Keratinocyte (primary cell): ENCODE results near the gene SLK. TPM values are rescaled to one million over a fixed set of nuclear protein-coding genes. Genes with fewer than 3 reads are reported as not detected.

Source experiments
- DNase-seq: peaks from one replicate; pipeline ENCODE4 v3.0.0-alpha.2; 2011; ENCODE audit warnings: low read depth, missing footprints, low spot score
- FAIRE-seq: peaks from 2 replicates; lab custom pipeline; 2011; peaks lifted over from hg19 to GRCh38; lab: Jason Lieb, UNC
- H2AFZ ChIP-seq: 2 replicates; pipeline ENCODE4 v1.6.0; 2012; ENCODE audit warnings: low read length, control low read depth, inconsistent platforms; ENCODE audit not compliant: control insufficient read depth
- H3K27ac ChIP-seq: 2 replicates; pipeline ENCODE4 v1.5.1; 2011; ENCODE audit warnings: low read length; ENCODE audit not compliant: control insufficient read depth, insufficient read depth
- H3K27me3 ChIP-seq: 3 replicates; pipeline ENCODE4 v1.6.0; 2011; ENCODE audit warnings: low read length; ENCODE audit not compliant: control insufficient read depth, insufficient read depth; ENCODE audit errors: extremely low read depth
- H3K36me3 ChIP-seq, 2 experiments: 2 replicates in 1 of 2; 3 replicates in 1 of 2; pipeline ENCODE4 v1.5.1; 2011; ENCODE audit warnings: low read length in 2 of 2, mild to moderate bottlenecking in 1 of 2; ENCODE audit not compliant: control insufficient read depth in 2 of 2, insufficient read depth in 2 of 2; ENCODE audit errors: extremely low read depth in 1 of 2
- H3K4me1 ChIP-seq: 3 replicates; pipeline ENCODE4 v1.5.1; 2011; ENCODE audit warnings: low read length; ENCODE audit not compliant: control insufficient read depth, insufficient read depth; ENCODE audit errors: extremely low read depth
- H3K4me2 ChIP-seq: 3 replicates; pipeline ENCODE4 v1.6.0; 2011; ENCODE audit warnings: low read depth, low read length; ENCODE audit not compliant: control insufficient read depth, insufficient read depth; ENCODE audit errors: extremely low read depth
- H3K4me3 ChIP-seq, 3 experiments: fragments of 200-600 bp in 1 of 3; sonication (generic) in 1 of 3; 2 replicates in 2 of 3; 3 replicates in 1 of 3; pipeline ENCODE4 v1.5.1; 2011 to 2016; ENCODE audit warnings: low read length in 3 of 3, mild to moderate bottlenecking in 3 of 3, control low read depth in 2 of 3, inconsistent platforms in 1 of 3, low read depth in 1 of 3, mixed read lengths in 1 of 3, mixed run types in 1 of 3, moderate library complexity in 1 of 3; ENCODE audit not compliant: control insufficient read depth in 2 of 3, insufficient read depth in 2 of 3; ENCODE audit errors: extremely low read depth in 1 of 3
- H3K79me2 ChIP-seq: 2 replicates; pipeline ENCODE4 v1.6.0; 2012; ENCODE audit warnings: low read length; ENCODE audit not compliant: control insufficient read depth, insufficient read depth
- H3K9ac ChIP-seq: 3 replicates; pipeline ENCODE4 v1.6.0; 2011; ENCODE audit warnings: low read length; ENCODE audit not compliant: control insufficient read depth, insufficient read depth; ENCODE audit errors: extremely low read depth
- H3K9me1 ChIP-seq: 3 replicates; pipeline ENCODE4 v1.6.0; 2011; ENCODE audit warnings: low read length; ENCODE audit not compliant: control insufficient read depth, insufficient read depth; ENCODE audit errors: extremely low read depth
- H3K9me3 ChIP-seq: 2 replicates; pipeline ENCODE4 v1.5.1; 2012; ENCODE audit warnings: low read depth, low read length; ENCODE audit not compliant: control insufficient read depth
- H4K20me1 ChIP-seq: 3 replicates; pipeline ENCODE4 v1.6.0; 2011; ENCODE audit warnings: low read length; ENCODE audit not compliant: control insufficient read depth, insufficient read depth; ENCODE audit errors: extremely low read depth
- CTCF ChIP-seq, 3 experiments: IDR thresholded peaks in 1 of 3; conservative IDR thresholded peaks in 1 of 3; optimal IDR thresholded peaks in 1 of 3; 2 replicates in 2 of 3; 3 replicates in 1 of 3; pipeline versions ENCODE3 to v1.5.1; 2011; ENCODE audit warnings: low read length in 3 of 3, mild to moderate bottlenecking in 3 of 3, moderate library complexity in 2 of 3, control low read depth in 1 of 3, inconsistent platforms in 1 of 3; ENCODE audit not compliant: insufficient read depth in 2 of 3; ENCODE audit errors: extremely low read depth in 1 of 3
- EZH2 ChIP-seq: IDR thresholded peaks from one replicate; pipeline ENCODE4 v1.6.1; 2012; ENCODE audit warnings: inconsistent platforms, mild to moderate bottlenecking, low read length, moderate library complexity
- dilution Hi-C: fragments of 300-500 bp; cut with MboI; formaldehyde crosslinking; loops from one replicate; pipeline ENCODE4 v1.7.0; 2020; ENCODE audit warnings: low sequenced_read_pairs; ENCODE audit not compliant: extremely low pct_ligation_motif_present
- polyA plus RNA-seq, 5 experiments: library from polyadenylated mRNA; depleted of rRNA in 3 of 5; stranded (reverse) in 3 of 5; stranded (forward) in 1 of 5; unstranded in 1 of 5; fragments of >200 nt; gene quantifications; 1 replicate in 1 of 5; 2 replicates in 3 of 5; 3 replicates in 1 of 5; pipeline versions ENCODE4 v1.2.1 to v1.2.3, GENCODE V29; 2011 to 2012; ENCODE audit warnings: missing spikeins in 2 of 5, low read depth in 1 of 5, low replicate concordance in 1 of 5

Gene SLK
- polyA plus RNA-seq, 1 donor (not counting 4 experiments of a cell fraction or from before 2014, with no cell fraction given): 36.7 TPM

- H3K9me3 ChIP-seq: no peaks in the 10 kb centered on the region
- H2AFZ ChIP-seq: no peak overlapping the region
- no peaks in the 10 kb centered on the region for H3K79me2 ChIP-seq
- FAIRE-seq (no peak), DNase-seq (no peak)
- dilution Hi-C loops: no loop called here
- no peaks in the 10 kb centered on the region for H3K27me3 ChIP-seq
- peaks cover 7% of the 10 kb centered on the region for H4K20me1 ChIP-seq
- peaks cover 59 to 71% of the 10 kb centered on the region in 2 experiments for H3K36me3 ChIP-seq
- no peak overlapping the region for H3K27ac ChIP-seq
- no peaks in the 10 kb centered on the region for H3K9me1 ChIP-seq
- H3K4me2 ChIP-seq: no peak overlapping the region
- no peaks in the 10 kb centered on the region for H3K4me1 ChIP-seq
- H3K4me3 ChIP-seq: no peak overlapping the region
- H3K9ac ChIP-seq: no peak overlapping the region
- no peak for TF ChIP-seq EZH2
- TF ChIP-seq CTCF (optimal IDR thresholded peaks at IDR 0.05 in 1 of 3, IDR thresholded peaks at IDR 0.05 in 1 of 3, conservative IDR thresholded peaks at IDR 0.05 in 1 of 3; ENCODE audit: extremely low read depth in 1 of 3, insufficient read depth in 2 of 3, low read length in 3 of 3): no peak
These were observed 67.0 kb downstream of the SLK start for GRCh38 chr10:104033966-104034365.

- dilution Hi-C loops: no loop called here
- Histone ChIP-seq H3K4me1 (no peaks in the 10 kb centered on the region), H3K79me2 (no peaks in the 10 kb centered on the region), H4K20me1 (peaks cover 7% of the 10 kb centered on the region), H3K9me1 (no peaks in the 10 kb centered on the region), H3K4me3 (no peak overlapping the region), H3K9me3 (no peaks in the 10 kb centered on the region), H3K27me3 (no peaks in the 10 kb centered on the region), H3K27ac (no peak overlapping the region), H3K4me2 (no peak overlapping the region), H3K36me3 (peaks cover 64 to 78% of the 10 kb centered on the region in 2 experiments), H3K9ac (no peak overlapping the region), H2AFZ (no peak overlapping the region)
- TF ChIP-seq CTCF (optimal IDR thresholded peaks at IDR 0.05 in 1 of 3, IDR thresholded peaks at IDR 0.05 in 1 of 3, conservative IDR thresholded peaks at IDR 0.05 in 1 of 3; ENCODE audit: extremely low read depth in 1 of 3, insufficient read depth in 2 of 3, low read length in 3 of 3) (no peak), EZH2 (no peak)
- FAIRE-seq (no peak), DNase-seq (no peak)
These were observed 67.7 kb downstream of the SLK start for GRCh38 chr10:104034401-104035193.
